Liver (tissue), 3 donors: ENCODE measurements around the gene U2AF2.

ENCODE experiments used
- FOXA2 ChIP-seq: IDR thresholded peaks from 2 replicates; pipeline ENCODE4 v1.6.1; 2016; ENCODE audit warnings: antibody characterized with exemption
- GABPA ChIP-seq, 2 donors: IDR thresholded peaks in 1 of 2; conservative IDR thresholded peaks in 1 of 2; 2 replicates each; pipeline ENCODE4 v1.6.1; 2016; ENCODE audit warnings: antibody characterized with exemption in 2 of 2, mild to moderate bottlenecking in 1 of 2, moderate library complexity in 1 of 2
- HNF4G ChIP-seq: IDR thresholded peaks from 2 replicates; pipeline ENCODE4 v1.6.1; 2016; ENCODE audit warnings: antibody characterized with exemption
- NR2F2 ChIP-seq: IDR thresholded peaks from 2 replicates; pipeline ENCODE4 v1.6.1; 2016; ENCODE audit warnings: antibody characterized with exemption
- RAD21 ChIP-seq, 2 donors: IDR thresholded peaks; 2 replicates each; pipeline ENCODE4 v1.6.1; 2016; ENCODE audit warnings: antibody characterized with exemption in 2 of 2, mild to moderate bottlenecking in 2 of 2
- RXRA ChIP-seq, 2 donors: IDR thresholded peaks; 2 replicates each; pipeline ENCODE4 v1.6.1; 2017 to 2018; ENCODE audit warnings: antibody characterized with exemption in 2 of 2, mild to moderate bottlenecking in 1 of 2
- SP1 ChIP-seq: IDR thresholded peaks from 2 replicates; pipeline ENCODE4 v1.6.1; 2018; ENCODE audit warnings: antibody characterized with exemption, mild to moderate bottlenecking
- TAF1 ChIP-seq: conservative IDR thresholded peaks from 2 replicates; pipeline ENCODE4 v1.6.1; 2016; ENCODE audit warnings: antibody characterized with exemption, mild to moderate bottlenecking
- YY1 ChIP-seq: IDR thresholded peaks from 2 replicates; pipeline ENCODE4 v1.6.1; 2016; ENCODE audit warnings: antibody characterized with exemption, mild to moderate bottlenecking
- TF ChIP-seq, protein P1 (sequence below): fragments of 150-350 bp; IDR thresholded peaks from 2 replicates; pipeline ENCODE4 v1.5.1; 2017; ENCODE audit warnings: improper control_type of control experiment, low read depth, low read length; ENCODE audit not compliant: missing input control
- TF ChIP-seq, protein P2 (sequence below): IDR thresholded peaks from 2 replicates; pipeline ENCODE4 v1.6.1; 2016; ENCODE audit warnings: antibody characterized with exemption, mild to moderate bottlenecking
- TF ChIP-seq, protein P3 (sequence below): IDR thresholded peaks from 2 replicates; pipeline ENCODE4 v1.6.1; 2016; ENCODE audit warnings: antibody characterized with exemption
- TF ChIP-seq, protein P4 (sequence below): IDR thresholded peaks from 2 replicates; pipeline ENCODE4 v1.6.1; 2016; ENCODE audit warnings: antibody characterized with exemption
- TF ChIP-seq, protein P5 (sequence below): IDR thresholded peaks from 2 replicates; pipeline ENCODE4 v1.6.1; 2016; ENCODE audit warnings: antibody characterized with exemption
- donor health status: healthy.
- donor health status: healthy.

DNA sequence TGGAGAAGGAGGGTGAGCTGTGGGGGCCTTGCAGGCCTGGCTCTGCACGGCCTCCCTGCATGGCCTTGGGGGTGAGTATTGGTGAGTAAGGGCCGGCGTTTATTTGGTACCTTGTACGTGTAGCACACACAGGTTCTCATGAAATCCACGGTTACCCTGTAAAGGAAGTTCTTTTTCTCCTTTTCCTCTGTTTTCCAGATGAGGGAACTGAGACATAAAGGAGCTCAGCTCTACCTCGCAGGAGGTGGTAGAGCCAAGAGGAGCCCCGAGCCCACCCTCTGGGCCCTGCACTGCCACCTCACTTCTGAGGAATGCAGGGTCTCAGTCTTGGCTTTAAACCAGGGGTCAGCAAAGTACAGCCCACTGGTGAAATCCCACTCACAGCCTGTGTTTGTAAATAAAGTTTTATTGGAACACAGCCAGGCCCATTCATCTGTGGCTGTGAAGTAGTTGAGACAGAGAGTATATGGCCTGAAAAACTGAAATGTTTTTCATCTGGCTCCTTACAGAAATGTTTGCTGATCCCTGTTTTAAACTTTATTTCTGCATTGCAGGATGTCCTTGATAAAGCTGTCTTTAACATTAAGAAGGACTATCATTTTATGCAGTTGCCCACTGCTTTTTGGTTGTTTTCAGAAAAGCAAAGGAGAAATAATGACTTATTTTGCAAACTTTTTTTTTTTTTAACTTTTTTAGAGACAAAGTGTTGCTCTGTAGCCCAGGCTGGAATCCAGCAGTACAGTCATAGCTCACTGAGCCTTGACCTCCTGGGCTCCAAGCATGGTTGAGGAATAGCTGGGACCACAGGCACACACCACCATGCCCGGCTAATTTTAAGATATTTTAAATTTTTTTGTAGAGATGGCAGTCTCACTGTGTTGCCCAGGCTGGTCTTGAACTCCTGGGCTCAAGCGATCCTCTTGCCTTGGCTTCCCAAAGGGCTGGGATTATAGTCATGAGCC lies 26.6 kb downstream of the U2AF2 start:
- TF ChIP-seq, protein P1, sequence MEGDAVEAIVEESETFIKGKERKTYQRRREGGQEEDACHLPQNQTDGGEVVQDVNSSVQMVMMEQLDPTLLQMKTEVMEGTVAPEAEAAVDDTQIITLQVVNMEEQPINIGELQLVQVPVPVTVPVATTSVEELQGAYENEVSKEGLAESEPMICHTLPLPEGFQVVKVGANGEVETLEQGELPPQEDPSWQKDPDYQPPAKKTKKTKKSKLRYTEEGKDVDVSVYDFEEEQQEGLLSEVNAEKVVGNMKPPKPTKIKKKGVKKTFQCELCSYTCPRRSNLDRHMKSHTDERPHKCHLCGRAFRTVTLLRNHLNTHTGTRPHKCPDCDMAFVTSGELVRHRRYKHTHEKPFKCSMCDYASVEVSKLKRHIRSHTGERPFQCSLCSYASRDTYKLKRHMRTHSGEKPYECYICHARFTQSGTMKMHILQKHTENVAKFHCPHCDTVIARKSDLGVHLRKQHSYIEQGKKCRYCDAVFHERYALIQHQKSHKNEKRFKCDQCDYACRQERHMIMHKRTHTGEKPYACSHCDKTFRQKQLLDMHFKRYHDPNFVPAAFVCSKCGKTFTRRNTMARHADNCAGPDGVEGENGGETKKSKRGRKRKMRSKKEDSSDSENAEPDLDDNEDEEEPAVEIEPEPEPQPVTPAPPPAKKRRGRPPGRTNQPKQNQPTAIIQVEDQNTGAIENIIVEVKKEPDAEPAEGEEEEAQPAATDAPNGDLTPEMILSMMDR = no peak
- TF ChIP-seq, protein P2, sequence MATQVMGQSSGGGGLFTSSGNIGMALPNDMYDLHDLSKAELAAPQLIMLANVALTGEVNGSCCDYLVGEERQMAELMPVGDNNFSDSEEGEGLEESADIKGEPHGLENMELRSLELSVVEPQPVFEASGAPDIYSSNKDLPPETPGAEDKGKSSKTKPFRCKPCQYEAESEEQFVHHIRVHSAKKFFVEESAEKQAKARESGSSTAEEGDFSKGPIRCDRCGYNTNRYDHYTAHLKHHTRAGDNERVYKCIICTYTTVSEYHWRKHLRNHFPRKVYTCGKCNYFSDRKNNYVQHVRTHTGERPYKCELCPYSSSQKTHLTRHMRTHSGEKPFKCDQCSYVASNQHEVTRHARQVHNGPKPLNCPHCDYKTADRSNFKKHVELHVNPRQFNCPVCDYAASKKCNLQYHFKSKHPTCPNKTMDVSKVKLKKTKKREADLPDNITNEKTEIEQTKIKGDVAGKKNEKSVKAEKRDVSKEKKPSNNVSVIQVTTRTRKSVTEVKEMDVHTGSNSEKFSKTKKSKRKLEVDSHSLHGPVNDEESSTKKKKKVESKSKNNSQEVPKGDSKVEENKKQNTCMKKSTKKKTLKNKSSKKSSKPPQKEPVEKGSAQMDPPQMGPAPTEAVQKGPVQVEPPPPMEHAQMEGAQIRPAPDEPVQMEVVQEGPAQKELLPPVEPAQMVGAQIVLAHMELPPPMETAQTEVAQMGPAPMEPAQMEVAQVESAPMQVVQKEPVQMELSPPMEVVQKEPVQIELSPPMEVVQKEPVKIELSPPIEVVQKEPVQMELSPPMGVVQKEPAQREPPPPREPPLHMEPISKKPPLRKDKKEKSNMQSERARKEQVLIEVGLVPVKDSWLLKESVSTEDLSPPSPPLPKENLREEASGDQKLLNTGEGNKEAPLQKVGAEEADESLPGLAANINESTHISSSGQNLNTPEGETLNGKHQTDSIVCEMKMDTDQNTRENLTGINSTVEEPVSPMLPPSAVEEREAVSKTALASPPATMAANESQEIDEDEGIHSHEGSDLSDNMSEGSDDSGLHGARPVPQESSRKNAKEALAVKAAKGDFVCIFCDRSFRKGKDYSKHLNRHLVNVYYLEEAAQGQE = no peak
- TF ChIP-seq, protein P3, sequence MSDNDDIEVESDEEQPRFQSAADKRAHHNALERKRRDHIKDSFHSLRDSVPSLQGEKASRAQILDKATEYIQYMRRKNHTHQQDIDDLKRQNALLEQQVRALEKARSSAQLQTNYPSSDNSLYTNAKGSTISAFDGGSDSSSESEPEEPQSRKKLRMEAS = no peak
- TF ChIP-seq, protein P4, sequence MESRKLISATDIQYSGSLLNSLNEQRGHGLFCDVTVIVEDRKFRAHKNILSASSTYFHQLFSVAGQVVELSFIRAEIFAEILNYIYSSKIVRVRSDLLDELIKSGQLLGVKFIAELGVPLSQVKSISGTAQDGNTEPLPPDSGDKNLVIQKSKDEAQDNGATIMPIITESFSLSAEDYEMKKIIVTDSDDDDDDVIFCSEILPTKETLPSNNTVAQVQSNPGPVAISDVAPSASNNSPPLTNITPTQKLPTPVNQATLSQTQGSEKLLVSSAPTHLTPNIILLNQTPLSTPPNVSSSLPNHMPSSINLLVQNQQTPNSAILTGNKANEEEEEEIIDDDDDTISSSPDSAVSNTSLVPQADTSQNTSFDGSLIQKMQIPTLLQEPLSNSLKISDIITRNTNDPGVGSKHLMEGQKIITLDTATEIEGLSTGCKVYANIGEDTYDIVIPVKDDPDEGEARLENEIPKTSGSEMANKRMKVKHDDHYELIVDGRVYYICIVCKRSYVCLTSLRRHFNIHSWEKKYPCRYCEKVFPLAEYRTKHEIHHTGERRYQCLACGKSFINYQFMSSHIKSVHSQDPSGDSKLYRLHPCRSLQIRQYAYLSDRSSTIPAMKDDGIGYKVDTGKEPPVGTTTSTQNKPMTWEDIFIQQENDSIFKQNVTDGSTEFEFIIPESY = no peak
- no peak for TF ChIP-seq TAF1
- no peak for TF ChIP-seq GABPA (IDR thresholded peaks at IDR 0.05 in 1 of 2, conservative IDR thresholded peaks at IDR 0.05 in 1 of 2)
- no peak for TF ChIP-seq HNF4G
- no peak for TF ChIP-seq RAD21 (IDR thresholded peaks at IDR 0.05)
- TF ChIP-seq, protein P5, sequence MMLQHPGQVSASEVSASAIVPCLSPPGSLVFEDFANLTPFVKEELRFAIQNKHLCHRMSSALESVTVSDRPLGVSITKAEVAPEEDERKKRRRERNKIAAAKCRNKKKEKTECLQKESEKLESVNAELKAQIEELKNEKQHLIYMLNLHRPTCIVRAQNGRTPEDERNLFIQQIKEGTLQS = no peak
- no peak for TF ChIP-seq SP1
- no peak for TF ChIP-seq RXRA (IDR thresholded peaks at IDR 0.05)
- TF ChIP-seq YY1 = no peak
- no peak for TF ChIP-seq FOXA2
- TF ChIP-seq NR2F2 = no peak
